ENCODE data around the gene PLXNB2.

PLXNB2 gene

GRCh38 chr22:50314081-50314454 lies 6.6 kb upstream of the PLXNB2 start:
- no peak for FAIRE-seq

GRCh38 chr22:50313600-50313999 lies 6.2 kb upstream of the PLXNB2 start:
- FAIRE-seq (no peak), DNase-seq (ENCODE audit: insufficient read length, low spot score) (no peak)
- no peak for TF ChIP-seq SPI1 (IDR thresholded peaks at IDR 0.05; ENCODE audit: low read depth, low read length)
- TF ChIP-seq POLR2A (IDR thresholded peaks at IDR 0.05; ENCODE audit: low read depth, low read length), result no peak
- TF ChIP-seq POLR2AphosphoS5 (IDR thresholded peaks at IDR 0.05; ENCODE audit: low read depth, low read length), result no peak
- TF ChIP-seq POU2F2 (IDR thresholded peaks at IDR 0.05; ENCODE audit: low read depth, low read length), result no peak
- TF ChIP-seq TAF1 (IDR thresholded peaks at IDR 0.05; ENCODE audit: low read depth, low read length), result no peak
- TF ChIP-seq PAX5 (IDR thresholded peaks at IDR 0.05; ENCODE audit: insufficient read depth, low read length, severe bottlenecking), result no peak

More at GRCh38 chr22:50314081-50314454, 6.6 kb upstream of the PLXNB2 start:
- DNase-seq (ENCODE audit: insufficient read length, low spot score), result no peak
- TF ChIP-seq POLR2AphosphoS5 (IDR thresholded peaks at IDR 0.05; ENCODE audit: low read depth, low read length) (no peak), SPI1 (IDR thresholded peaks at IDR 0.05; ENCODE audit: low read depth, low read length) (no peak), TAF1 (IDR thresholded peaks at IDR 0.05; ENCODE audit: low read depth, low read length) (no peak), POLR2A (IDR thresholded peaks at IDR 0.05; ENCODE audit: low read depth, low read length) (no peak), POU2F2 (IDR thresholded peaks at IDR 0.05; ENCODE audit: low read depth, low read length) (no peak), PAX5 (IDR thresholded peaks at IDR 0.05; ENCODE audit: insufficient read depth, low read length, severe bottlenecking) (no peak)

- TF ChIP-seq SPI1 (IDR thresholded peaks at IDR 0.05; ENCODE audit: low read depth, low read length) (no peak), POU2F2 (IDR thresholded peaks at IDR 0.05; ENCODE audit: low read depth, low read length) (no peak), TAF1 (IDR thresholded peaks at IDR 0.05; ENCODE audit: low read depth, low read length) (no peak), POLR2A (IDR thresholded peaks at IDR 0.05; ENCODE audit: low read depth, low read length) (no peak), PAX5 (IDR thresholded peaks at IDR 0.05; ENCODE audit: insufficient read depth, low read length, severe bottlenecking) (no peak), POLR2AphosphoS5 (IDR thresholded peaks at IDR 0.05; ENCODE audit: low read depth, low read length) (no peak)
- DNase-seq (ENCODE audit: insufficient read length, low spot score), result no peak
- FAIRE-seq, result no peak
Observed at GRCh38 chr22:50313021-50313420, 5.6 kb upstream of the PLXNB2 start.

GRCh38 chr22:50312371-50312770 lies 4.9 kb upstream of the PLXNB2 start:
- no peak for DNase-seq (ENCODE audit: insufficient read length, low spot score)
- TF ChIP-seq POLR2A (IDR thresholded peaks at IDR 0.05; ENCODE audit: low read depth, low read length) (no peak), PAX5 (IDR thresholded peaks at IDR 0.05; ENCODE audit: insufficient read depth, low read length, severe bottlenecking) (no peak), TAF1 (IDR thresholded peaks at IDR 0.05; ENCODE audit: low read depth, low read length) (no peak), POLR2AphosphoS5 (IDR thresholded peaks at IDR 0.05; ENCODE audit: low read depth, low read length) (no peak), POU2F2 (IDR thresholded peaks at IDR 0.05; ENCODE audit: low read depth, low read length) (no peak), SPI1 (IDR thresholded peaks at IDR 0.05; ENCODE audit: low read depth, low read length) (no peak)
- no peak for FAIRE-seq

- FAIRE-seq, result no peak
Observed at GRCh38 chr22:50311606-50312351, 4.3 kb upstream of the PLXNB2 start.

GRCh38 chr22:50310949-50311444 lies 3.6 kb upstream of the PLXNB2 start:
- no peak for DNase-seq (ENCODE audit: insufficient read length, low spot score)
- TF ChIP-seq POLR2A (IDR thresholded peaks at IDR 0.05; ENCODE audit: low read depth, low read length) (no peak), POU2F2 (IDR thresholded peaks at IDR 0.05; ENCODE audit: low read depth, low read length) (no peak), POLR2AphosphoS5 (IDR thresholded peaks at IDR 0.05; ENCODE audit: low read depth, low read length) (no peak), SPI1 (IDR thresholded peaks at IDR 0.05; ENCODE audit: low read depth, low read length) (no peak), TAF1 (IDR thresholded peaks at IDR 0.05; ENCODE audit: low read depth, low read length) (no peak), PAX5 (IDR thresholded peaks at IDR 0.05; ENCODE audit: insufficient read depth, low read length, severe bottlenecking) (no peak)
- no peak for FAIRE-seq

More at GRCh38 chr22:50311606-50312351, 4.3 kb upstream of the PLXNB2 start:
- no peak for DNase-seq (ENCODE audit: insufficient read length, low spot score)
- no peak for TF ChIP-seq POLR2AphosphoS5 (IDR thresholded peaks at IDR 0.05; ENCODE audit: low read depth, low read length)
- no peak for TF ChIP-seq PAX5 (IDR thresholded peaks at IDR 0.05; ENCODE audit: insufficient read depth, low read length, severe bottlenecking)
- TF ChIP-seq TAF1 (IDR thresholded peaks at IDR 0.05; ENCODE audit: low read depth, low read length), result no peak
- TF ChIP-seq POLR2A (IDR thresholded peaks at IDR 0.05; ENCODE audit: low read depth, low read length), result no peak
- TF ChIP-seq POU2F2 (IDR thresholded peaks at IDR 0.05; ENCODE audit: low read depth, low read length), result no peak
- no peak for TF ChIP-seq SPI1 (IDR thresholded peaks at IDR 0.05; ENCODE audit: low read depth, low read length)

GRCh38 chr22:50310031-50310722 lies 2.7 kb upstream of the PLXNB2 start:
- DNase-seq (ENCODE audit: insufficient read length, low spot score) (no peak), FAIRE-seq (no peak)
- TF ChIP-seq POLR2A (IDR thresholded peaks at IDR 0.05; ENCODE audit: low read depth, low read length) (no peak), POLR2AphosphoS5 (IDR thresholded peaks at IDR 0.05; ENCODE audit: low read depth, low read length) (no peak), POU2F2 (IDR thresholded peaks at IDR 0.05; ENCODE audit: low read depth, low read length) (no peak), TAF1 (IDR thresholded peaks at IDR 0.05; ENCODE audit: low read depth, low read length) (no peak), PAX5 (IDR thresholded peaks at IDR 0.05; ENCODE audit: insufficient read depth, low read length, severe bottlenecking) (no peak), SPI1 (IDR thresholded peaks at IDR 0.05; ENCODE audit: low read depth, low read length) (no peak)

- TF ChIP-seq POLR2A (IDR thresholded peaks at IDR 0.05; ENCODE audit: low read depth, low read length) (no peak), PAX5 (IDR thresholded peaks at IDR 0.05; ENCODE audit: insufficient read depth, low read length, severe bottlenecking) (no peak), TAF1 (IDR thresholded peaks at IDR 0.05; ENCODE audit: low read depth, low read length) (no peak), POU2F2 (IDR thresholded peaks at IDR 0.05; ENCODE audit: low read depth, low read length) (no peak), POLR2AphosphoS5 (IDR thresholded peaks at IDR 0.05; ENCODE audit: low read depth, low read length) (no peak), SPI1 (IDR thresholded peaks at IDR 0.05; ENCODE audit: low read depth, low read length) (no peak)
- FAIRE-seq, result no peak
Observed at GRCh38 chr22:50309601-50309991, 2.1 kb upstream of the PLXNB2 start.

GRCh38 chr22:50308986-50309600 lies 1.6 kb upstream of the PLXNB2 start:
- TF ChIP-seq PAX5 (IDR thresholded peaks at IDR 0.05; ENCODE audit: insufficient read depth, low read length, severe bottlenecking) (no peak), TAF1 (IDR thresholded peaks at IDR 0.05; ENCODE audit: low read depth, low read length) (no peak), POU2F2 (IDR thresholded peaks at IDR 0.05; ENCODE audit: low read depth, low read length) (no peak), POLR2A (IDR thresholded peaks at IDR 0.05; ENCODE audit: low read depth, low read length) (no peak), SPI1 (IDR thresholded peaks at IDR 0.05; ENCODE audit: low read depth, low read length) (no peak), POLR2AphosphoS5 (IDR thresholded peaks at IDR 0.05; ENCODE audit: low read depth, low read length) (no peak)
- DNase-seq (ENCODE audit: insufficient read length, low spot score) (no peak), FAIRE-seq (no peak)

More at GRCh38 chr22:50309601-50309991, 2.1 kb upstream of the PLXNB2 start:
- no peak for DNase-seq (ENCODE audit: insufficient read length, low spot score)

Measured in GM12891 (cell line).